RWPE1 (cell line): Measurements from ENCODE around the gene ADAMTS17.

Experiments used
- CTCF ChIA-PET: fragments of 350-600 bp; sonication (Branson Sonifier 250); formaldehyde crosslinking; extraction: SDS; loops from one replicate; lab custom pipeline; 2021; lab: Yijun Ruan, JAX
- POLR2A ChIA-PET: fragments of 400-600 bp; formaldehyde crosslinking; extraction: SDS; loops from one replicate; lab custom pipeline; 2020; ENCODE audit warnings: antibody characterized with exemption; ENCODE audit not compliant: low non-redundant PET; lab: Yijun Ruan, JAX
- DNase-seq: peaks from one replicate; pipeline ENCODE4 v3.0.0; 2012; ENCODE audit warnings: low spot score
- H3K27ac ChIP-seq: fragments of 450-650 bp; 2 replicates; pipeline ENCODE4 v1.5.1; 2017
- TF ChIP-seq, protein P1 (sequence below): fragments of 450-650 bp; conservative IDR thresholded peaks from 2 replicates; pipeline ENCODE4 v1.5.1; 2017; ENCODE audit warnings: low read depth, mild to moderate bottlenecking

The ADAMTS17 gene

DNA sequence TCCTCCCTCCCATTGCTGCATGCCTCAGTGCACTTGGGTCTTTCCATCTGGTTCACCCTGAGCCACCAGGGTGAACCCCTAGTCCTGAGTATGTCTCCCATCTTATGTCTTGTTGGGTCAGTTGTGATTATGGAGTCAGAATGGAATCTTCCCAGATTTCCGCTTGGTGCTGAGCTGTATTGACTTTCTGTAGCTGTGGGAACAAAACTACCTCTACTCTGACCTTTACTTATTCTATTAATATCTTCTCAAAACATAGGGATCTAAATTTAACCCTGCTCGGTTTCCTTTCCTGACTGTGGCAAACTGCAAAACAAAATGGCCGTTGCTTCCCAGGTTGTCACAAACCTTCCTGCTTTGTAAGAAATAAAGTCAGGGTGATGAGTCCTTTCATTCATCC, 312.7 kb downstream of the ADAMTS17 start:
- DNase-seq: no peak
- H3K27ac ChIP-seq: no peak overlapping the region
- POLR2A ChIA-PET: no interaction called here
- CTCF ChIA-PET: no interaction called here
- TF ChIP-seq, protein P1, sequence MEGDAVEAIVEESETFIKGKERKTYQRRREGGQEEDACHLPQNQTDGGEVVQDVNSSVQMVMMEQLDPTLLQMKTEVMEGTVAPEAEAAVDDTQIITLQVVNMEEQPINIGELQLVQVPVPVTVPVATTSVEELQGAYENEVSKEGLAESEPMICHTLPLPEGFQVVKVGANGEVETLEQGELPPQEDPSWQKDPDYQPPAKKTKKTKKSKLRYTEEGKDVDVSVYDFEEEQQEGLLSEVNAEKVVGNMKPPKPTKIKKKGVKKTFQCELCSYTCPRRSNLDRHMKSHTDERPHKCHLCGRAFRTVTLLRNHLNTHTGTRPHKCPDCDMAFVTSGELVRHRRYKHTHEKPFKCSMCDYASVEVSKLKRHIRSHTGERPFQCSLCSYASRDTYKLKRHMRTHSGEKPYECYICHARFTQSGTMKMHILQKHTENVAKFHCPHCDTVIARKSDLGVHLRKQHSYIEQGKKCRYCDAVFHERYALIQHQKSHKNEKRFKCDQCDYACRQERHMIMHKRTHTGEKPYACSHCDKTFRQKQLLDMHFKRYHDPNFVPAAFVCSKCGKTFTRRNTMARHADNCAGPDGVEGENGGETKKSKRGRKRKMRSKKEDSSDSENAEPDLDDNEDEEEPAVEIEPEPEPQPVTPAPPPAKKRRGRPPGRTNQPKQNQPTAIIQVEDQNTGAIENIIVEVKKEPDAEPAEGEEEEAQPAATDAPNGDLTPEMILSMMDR: no peak

DNA sequence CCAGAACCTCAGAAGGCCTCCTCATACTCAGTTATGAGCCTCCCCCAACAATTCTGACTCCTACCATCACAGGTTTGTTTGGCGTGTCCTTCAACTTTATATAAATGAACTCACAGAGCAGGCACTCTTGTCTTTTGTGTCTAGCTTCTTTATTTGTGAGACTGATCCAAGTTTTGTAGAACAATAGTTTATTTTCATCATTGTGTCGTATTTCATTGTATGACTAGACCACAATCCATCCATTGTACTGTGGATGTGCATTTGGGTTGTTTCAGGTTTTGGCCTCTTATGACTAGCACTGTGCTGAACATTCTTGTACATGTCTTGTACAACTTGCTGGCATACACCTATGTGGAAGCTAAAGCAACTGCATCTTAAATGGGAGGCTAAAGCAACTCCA, 315.7 kb downstream of the ADAMTS17 start:
- no peak overlapping the region for H3K27ac ChIP-seq
- no peak for DNase-seq
- POLR2A ChIA-PET: no interaction called here
- CTCF ChIA-PET: interaction anchor here (0.5 kb wide), 1 partner anchor 324 kb away, joined by 4 read pairs; no protein-coding TSS in a partner anchor
- TF ChIP-seq, protein P1: no peak

- no peak for DNase-seq
- TF ChIP-seq, protein P1: no peak
- POLR2A ChIA-PET: no interaction called here
Observed at GRCh38 chr15:100022806-100023205, 319.0 kb downstream of the ADAMTS17 start.

GRCh38 chr15:100022391-100022790, 319.4 kb downstream of the ADAMTS17 start:
- CTCF ChIA-PET: no interaction called here
- TF ChIP-seq, protein P1: no peak
- no peak overlapping the region for H3K27ac ChIP-seq
- DNase-seq: no peak
- POLR2A ChIA-PET: no interaction called here

More at GRCh38 chr15:100022806-100023205, 319.0 kb downstream of the ADAMTS17 start:
- CTCF ChIA-PET: no interaction called here
- H3K27ac ChIP-seq: no peak overlapping the region

DNA sequence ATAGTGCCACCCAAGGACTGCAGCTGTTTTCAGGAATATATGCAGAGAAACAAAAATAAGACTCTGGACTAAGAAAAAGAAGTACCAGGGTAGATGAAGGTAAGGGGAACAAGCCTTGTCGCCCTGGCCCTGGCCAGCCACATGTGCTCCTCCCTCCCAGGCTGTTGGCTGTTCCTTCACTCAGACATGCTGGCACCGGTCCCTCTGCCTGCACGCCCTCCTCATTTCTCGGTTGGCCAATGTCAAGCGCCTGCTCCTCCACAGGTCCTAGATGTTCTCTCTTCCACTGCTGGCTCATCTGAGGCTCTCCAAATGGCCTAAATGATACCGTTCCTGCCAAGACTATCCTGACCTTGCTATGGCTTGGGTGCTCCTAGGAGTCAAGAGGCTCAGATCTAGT, 320.1 kb downstream of the ADAMTS17 start:
- no peak overlapping the region for H3K27ac ChIP-seq
- DNase-seq: no peak
- CTCF ChIA-PET: no interaction called here
- TF ChIP-seq, protein P1: no peak
- POLR2A ChIA-PET: no interaction called here

GRCh38 chr15:100020614-100021013, 321.2 kb downstream of the ADAMTS17 start:
- ChIA-PET POLR2A (no interaction called here), CTCF (no interaction called here)
- TF ChIP-seq, protein P1: no peak
- peak overlapping the region; percentile 21; the same call in 1 of the 2 replicates for H3K27ac ChIP-seq
- no peak for DNase-seq

DNA sequence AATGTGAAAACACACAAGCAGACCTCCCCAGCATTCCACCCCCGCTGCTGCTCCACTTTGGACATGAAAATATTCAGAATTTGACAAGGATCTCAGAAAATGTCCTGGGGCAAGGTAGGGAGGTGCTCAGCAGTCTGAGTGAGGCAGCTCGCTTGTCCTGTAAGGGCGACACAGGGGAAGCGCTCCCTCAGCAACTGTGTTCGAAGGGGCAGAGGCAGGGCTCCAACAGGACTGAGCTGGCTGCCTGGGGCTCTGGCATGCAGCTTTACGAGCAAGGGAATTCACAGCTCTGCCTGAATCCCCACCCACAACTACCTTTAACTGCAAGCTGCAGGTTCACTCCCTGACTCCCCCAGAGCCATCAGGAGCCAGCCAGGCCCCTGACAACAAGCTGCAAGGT, 321.6 kb downstream of the ADAMTS17 start:
- peak overlapping the region; percentile 21; the same call in 1 of the 2 replicates for H3K27ac ChIP-seq
- TF ChIP-seq, protein P1: no peak
- no peak for DNase-seq
- ChIA-PET POLR2A (no interaction called here), CTCF (no interaction called here)
